RWPE1 (cell line): ENCODE measurements around the gene SAPCD1.

Experiments used
- CTCF ChIA-PET: fragments of 350-600 bp; sonication (Branson Sonifier 250); formaldehyde crosslinking; extraction: SDS; loops from one replicate; lab custom pipeline; 2021; lab: Yijun Ruan, JAX
- POLR2A ChIA-PET: fragments of 400-600 bp; formaldehyde crosslinking; extraction: SDS; loops from one replicate; lab custom pipeline; 2020; ENCODE audit warnings: antibody characterized with exemption; ENCODE audit not compliant: low non-redundant PET; lab: Yijun Ruan, JAX
- DNase-seq: peaks from one replicate; pipeline ENCODE4 v3.0.0; 2012; ENCODE audit warnings: low spot score
- H3K27ac ChIP-seq: fragments of 450-650 bp; 2 replicates; pipeline ENCODE4 v1.5.1; 2017
- CTCF ChIP-seq: fragments of 450-650 bp; conservative IDR thresholded peaks from 2 replicates; pipeline ENCODE4 v1.5.1; 2017; ENCODE audit warnings: low read depth, mild to moderate bottlenecking

SAPCD1 gene

GRCh38 chr6:31768363-31769257 is 6.2 kb downstream of the SAPCD1 start:
- CTCF ChIA-PET: interaction anchor here (0.8 to 1.8 kb wide), 5 partner anchors 11 to 76 kb away, joined by 3 to 11 read pairs (median 5); no protein-coding TSS in a partner anchor
- TF ChIP-seq CTCF: no peak
- POLR2A ChIA-PET: no interaction called here

GRCh38 chr6:31769684-31770371 is 7.4 kb downstream of the SAPCD1 start:
- POLR2A ChIA-PET: no interaction called here
- DNase-seq: peak; percentile 85

More at GRCh38 chr6:31768363-31769257, 6.2 kb downstream of the SAPCD1 start:
- no peak overlapping the region; the same call in 1 of the 2 replicates for H3K27ac ChIP-seq
- DNase-seq: no peak

GRCh38 chr6:31770860-31771259 is 8.4 kb downstream of the SAPCD1 start:
- ChIA-PET POLR2A (interaction anchor here (0.7 kb wide), 1 partner anchor 41 kb away, joined by 4 read pairs; no protein-coding TSS in a partner anchor), CTCF (interaction anchor here (0.6 to 2.1 kb wide), 3 partner anchors 36 to 93 kb away, joined by 5 to 11 read pairs (median 8); partner anchors contain the start of gene LSM2)
- 0 out of 2 replicates have a peak overlapping the region, but pooled peaks have one; percentile 23 for H3K27ac ChIP-seq
- no peak for TF ChIP-seq CTCF
- DNase-seq: no peak

More at GRCh38 chr6:31769684-31770371, 7.4 kb downstream of the SAPCD1 start:
- TF ChIP-seq CTCF: peak; percentile 36; the same call in 1 of the 2 replicates
- CTCF ChIA-PET: interaction anchor here (0.5 to 2.1 kb wide), 22 partner anchors 9 to 787 kb away, joined by 3 to 11 read pairs (median 4); partner anchors contain the start of genes LSM2, LY6G5C, LY6G6C and MSH5
- peak overlapping the region; percentile 23; the same call in 1 of the 2 replicates for H3K27ac ChIP-seq

- POLR2A ChIA-PET: no interaction called here
- no peak for TF ChIP-seq CTCF
- CTCF ChIA-PET: interaction anchor here (0.7 kb wide), 1 partner anchor 11 kb away, joined by 3 read pairs; no protein-coding TSS in a partner anchor
- peak overlapping the region; percentile 38 for H3K27ac ChIP-seq
- DNase-seq: no peak
Observed at GRCh38 chr6:31771992-31772358, 9.5 kb downstream of the SAPCD1 start.

- H3K27ac ChIP-seq: peak overlapping the region; percentile 89
- CTCF ChIA-PET: interaction anchor here (0.6 to 1.6 kb wide), 3 partner anchors 16 to 55 kb away, joined by 3 to 8 read pairs (median 4); no protein-coding TSS in a partner anchor
- TF ChIP-seq CTCF: no peak
- peak; percentile 26 for DNase-seq
- POLR2A ChIA-PET: no interaction called here
Observed at GRCh38 chr6:31775184-31775583, 12.7 kb downstream of the SAPCD1 start.
